Stomach smooth muscle (tissue), 2 donors: Measurements from ENCODE around the gene BCKDHA.

Source experiments
- H3K27ac ChIP-seq: one replicate; pipeline ENCODE4 v1.7.0; 2013; ENCODE audit warnings: mild to moderate bottlenecking, low read length, inconsistent platforms
- H3K27me3 ChIP-seq, 2 donors: one replicate each; pipeline ENCODE4 v1.7.0; 2013; ENCODE audit warnings: low read length in 2 of 2; ENCODE audit not compliant: insufficient read depth in 2 of 2, control insufficient read depth in 1 of 2
- H3K36me3 ChIP-seq, 2 donors: one replicate each; pipeline ENCODE4 v1.7.0; 2013; ENCODE audit warnings: low read length in 2 of 2; ENCODE audit not compliant: control insufficient read depth in 2 of 2, insufficient read depth in 2 of 2
- H3K4me1 ChIP-seq: one replicate; pipeline ENCODE4 v1.7.0; 2013; ENCODE audit warnings: low read length; ENCODE audit not compliant: control insufficient read depth, insufficient read depth
- H3K4me3 ChIP-seq, 2 donors: one replicate each; pipeline ENCODE4 v1.7.0; 2013; ENCODE audit warnings: low read length in 2 of 2
- H3K9ac ChIP-seq, 2 donors: one replicate each; pipeline ENCODE4 v1.7.0; 2013; ENCODE audit warnings: low read length in 2 of 2, mild to moderate bottlenecking in 1 of 2
- H3K9me3 ChIP-seq, 2 donors: one replicate each; pipeline ENCODE4 v1.7.0; 2013; ENCODE audit warnings: low read length in 2 of 2; ENCODE audit not compliant: control insufficient read depth in 2 of 2
- donor health status: healthy.
- donor health status: Pancreatic carcinoma.

BCKDHA gene

DNA sequence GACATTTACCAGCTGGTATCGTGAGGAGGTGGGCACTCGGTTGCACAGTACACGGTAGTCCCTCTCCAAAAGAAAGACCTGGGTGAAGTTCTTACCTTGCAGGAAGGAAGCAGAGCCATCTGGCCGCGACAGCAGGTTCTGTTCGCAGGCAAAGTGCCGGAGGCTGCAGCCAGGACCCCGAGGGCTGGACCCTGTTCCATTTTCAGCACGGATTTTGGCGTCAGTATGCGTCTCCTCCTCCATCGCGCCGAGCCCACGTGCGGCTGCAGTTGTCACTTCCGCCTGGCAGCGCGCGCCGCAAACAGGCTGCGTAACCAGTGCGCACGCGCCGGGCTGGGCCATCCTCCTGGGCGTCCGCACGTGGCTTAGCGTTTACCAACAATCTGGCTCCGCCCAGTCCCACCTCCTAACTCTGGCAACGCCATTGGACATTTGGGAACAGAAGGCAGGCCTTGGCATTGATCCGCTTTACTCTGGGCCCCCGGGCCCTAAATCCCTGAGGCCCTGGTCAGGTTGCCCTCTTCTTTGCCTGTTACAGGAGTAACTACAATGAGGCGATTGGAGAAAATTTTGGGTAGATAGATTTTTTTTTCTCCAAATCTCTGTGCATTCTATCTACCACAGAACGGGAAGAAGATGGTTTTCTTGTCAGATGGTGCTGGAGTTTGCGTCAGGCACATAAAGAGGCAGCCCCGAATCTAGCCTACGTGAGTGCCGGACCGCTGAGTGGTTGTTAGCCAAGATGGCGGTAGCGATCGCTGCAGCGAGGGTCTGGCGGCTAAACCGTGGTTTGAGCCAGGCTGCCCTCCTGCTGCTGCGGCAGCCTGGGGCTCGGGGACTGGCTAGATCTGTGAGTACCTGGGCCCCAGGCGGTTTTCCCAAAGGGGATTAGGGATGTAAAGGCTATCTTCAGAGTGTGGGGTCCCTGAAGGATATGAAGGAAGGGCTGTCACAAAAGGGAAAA is at the start of gene BCKDHA, which contains the start of gene EXOSC5:
TSS of gene BCKDHA (plus strand) at position 733 of the 964 bp plus-strand sequence. CDS start at position 743, 10 bp downstream.
TSS of gene EXOSC5 (minus strand) at position 274 of the 964 bp plus-strand sequence. CDS start at position 243, 31 bp downstream.
- peaks cover 19% of the 10 kb centered on the region for H3K4me1 ChIP-seq
- peak within 1 kb of the TSS; percentile 88 to 100 for H3K4me3 ChIP-seq
- no peaks in the 10 kb centered on the region for H3K9me3 ChIP-seq

DNA sequence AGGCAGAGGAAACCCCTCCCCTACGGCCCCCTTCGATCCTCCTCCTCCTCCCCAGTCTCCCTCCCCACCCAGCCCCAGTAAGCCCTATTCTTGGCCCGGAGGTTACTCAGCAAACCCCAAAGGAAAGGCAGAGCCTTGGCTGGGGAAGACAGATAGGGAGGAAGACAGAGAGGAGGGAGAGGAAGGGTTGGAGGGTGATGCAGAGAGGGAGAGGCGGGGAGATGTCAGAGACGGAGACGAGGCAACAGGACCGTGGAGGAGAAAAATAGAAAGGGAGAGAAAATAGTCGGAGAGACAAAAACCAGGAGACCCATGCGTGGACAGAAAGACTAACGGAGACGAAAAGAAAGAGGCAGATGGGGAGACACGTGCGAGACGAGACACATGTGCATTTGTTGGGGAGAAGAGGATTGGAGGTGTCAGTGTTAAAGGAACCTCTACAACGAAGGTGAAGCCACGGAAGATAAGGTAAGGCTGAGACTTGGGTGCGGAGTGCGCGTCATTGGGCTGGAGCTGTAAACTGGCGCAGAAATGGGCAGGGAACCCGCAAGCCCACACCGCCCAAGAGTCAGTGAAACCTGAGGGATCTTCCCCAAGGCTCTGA is 46.8 kb upstream of the BCKDHA start:
- peak overlapping the region; percentile 60 to 68 for H3K9ac ChIP-seq
- no peak overlapping the region for H3K27ac ChIP-seq
- H3K9me3 ChIP-seq = no peaks in the 10 kb centered on the region
- peaks cover 29% of the 10 kb centered on the region for H3K4me1 ChIP-seq
- peaks cover 4 to 8% of the 10 kb centered on the region in 2 donors for H3K36me3 ChIP-seq
- H3K4me3 ChIP-seq = peak overlapping the region; percentile 81 to 84
- no peaks in the 10 kb centered on the region for H3K27me3 ChIP-seq

More for the DNA sequence above, at the start of gene BCKDHA, which contains the start of gene EXOSC5:
- no peaks in the 10 kb centered on the region for H3K27me3 ChIP-seq
- H3K36me3 ChIP-seq = peaks cover 0 to 4% of the 10 kb centered on the region in 2 donors
- H3K9ac ChIP-seq = peak within 1 kb of the TSS; percentile 88 to 95
- peak within 1 kb of the TSS; percentile 92 for H3K27ac ChIP-seq

DNA sequence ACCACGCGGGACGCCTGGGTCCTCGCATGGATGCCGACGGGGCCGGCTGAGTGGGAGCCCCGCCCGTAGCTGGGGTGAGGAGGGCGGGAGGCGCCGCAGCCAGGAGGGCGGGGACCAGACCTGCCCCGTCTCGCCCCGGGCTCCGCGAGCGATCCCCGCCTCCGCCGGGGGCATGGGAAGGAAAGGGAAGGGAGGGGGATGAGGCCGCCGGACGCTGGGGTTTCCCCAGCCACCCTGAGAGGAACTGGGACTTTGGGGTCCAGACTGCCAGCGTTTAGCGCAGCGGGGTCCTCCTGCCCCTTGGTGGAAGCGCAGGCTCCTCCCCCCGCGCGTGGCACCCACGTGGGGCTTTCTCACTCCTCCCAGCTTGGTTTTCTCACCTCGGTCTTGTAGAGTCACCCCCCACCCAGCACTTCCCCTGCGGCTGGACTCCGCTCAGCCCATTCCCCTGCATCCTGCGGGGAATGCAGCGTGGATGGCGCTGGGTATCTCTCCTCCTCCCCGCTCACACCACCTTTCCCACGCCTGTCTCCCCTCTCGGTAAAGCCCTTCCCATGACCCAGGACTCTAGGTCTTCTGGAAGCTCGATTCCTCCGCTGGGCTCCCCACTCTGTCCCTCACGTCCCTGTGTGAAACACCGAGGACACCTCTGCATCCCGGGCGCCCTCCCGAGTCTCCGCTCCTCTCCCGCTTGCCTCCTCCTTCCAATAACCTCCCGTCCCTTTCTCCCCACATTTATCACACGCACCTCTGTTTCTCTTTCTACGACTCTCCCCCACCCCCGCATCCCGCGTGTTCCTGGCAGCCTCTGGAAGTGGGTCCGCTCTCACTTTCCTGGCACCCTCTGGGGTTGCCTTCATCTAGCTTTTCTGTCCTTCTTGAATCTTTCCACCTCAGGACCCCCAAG is 46.0 kb upstream of the BCKDHA start:
- Histone ChIP-seq H3K27ac (no peak overlapping the region), H3K36me3 (peaks cover 4 to 6% of the 10 kb centered on the region in 2 donors), H3K9me3 (no peaks in the 10 kb centered on the region), H3K4me1 (peaks cover 29% of the 10 kb centered on the region), H3K4me3 (peak overlapping the region; percentile 81 to 84), H3K9ac (peak overlapping the region; percentile 60 to 68), H3K27me3 (no peaks in the 10 kb centered on the region)

DNA sequence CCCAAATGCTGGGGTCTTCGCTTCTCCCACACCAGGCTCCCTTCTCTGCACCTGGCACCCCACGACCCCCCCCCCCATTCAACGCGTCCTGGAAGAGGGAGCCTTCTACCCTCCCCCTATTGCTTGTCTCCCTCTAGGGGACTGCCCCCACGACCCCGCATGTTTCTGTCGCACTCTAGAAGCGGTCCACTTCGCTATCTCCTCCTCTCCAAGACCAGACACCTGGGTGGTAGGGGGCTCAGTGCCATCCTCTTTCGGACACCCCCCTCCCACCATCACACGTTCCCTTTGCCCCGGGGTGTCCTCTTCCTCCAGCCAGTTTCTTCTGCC is 45.4 kb upstream of the BCKDHA start:
- Histone ChIP-seq H3K27me3 (no peaks in the 10 kb centered on the region), H3K4me1 (peaks cover 29% of the 10 kb centered on the region), H3K9ac (peak overlapping the region; percentile 5 to 55), H3K36me3 (peaks cover 3 to 4% of the 10 kb centered on the region in 2 donors), H3K27ac (no peak overlapping the region), H3K9me3 (no peaks in the 10 kb centered on the region), H3K4me3 (peak overlapping the region; percentile 81 to 84)

DNA sequence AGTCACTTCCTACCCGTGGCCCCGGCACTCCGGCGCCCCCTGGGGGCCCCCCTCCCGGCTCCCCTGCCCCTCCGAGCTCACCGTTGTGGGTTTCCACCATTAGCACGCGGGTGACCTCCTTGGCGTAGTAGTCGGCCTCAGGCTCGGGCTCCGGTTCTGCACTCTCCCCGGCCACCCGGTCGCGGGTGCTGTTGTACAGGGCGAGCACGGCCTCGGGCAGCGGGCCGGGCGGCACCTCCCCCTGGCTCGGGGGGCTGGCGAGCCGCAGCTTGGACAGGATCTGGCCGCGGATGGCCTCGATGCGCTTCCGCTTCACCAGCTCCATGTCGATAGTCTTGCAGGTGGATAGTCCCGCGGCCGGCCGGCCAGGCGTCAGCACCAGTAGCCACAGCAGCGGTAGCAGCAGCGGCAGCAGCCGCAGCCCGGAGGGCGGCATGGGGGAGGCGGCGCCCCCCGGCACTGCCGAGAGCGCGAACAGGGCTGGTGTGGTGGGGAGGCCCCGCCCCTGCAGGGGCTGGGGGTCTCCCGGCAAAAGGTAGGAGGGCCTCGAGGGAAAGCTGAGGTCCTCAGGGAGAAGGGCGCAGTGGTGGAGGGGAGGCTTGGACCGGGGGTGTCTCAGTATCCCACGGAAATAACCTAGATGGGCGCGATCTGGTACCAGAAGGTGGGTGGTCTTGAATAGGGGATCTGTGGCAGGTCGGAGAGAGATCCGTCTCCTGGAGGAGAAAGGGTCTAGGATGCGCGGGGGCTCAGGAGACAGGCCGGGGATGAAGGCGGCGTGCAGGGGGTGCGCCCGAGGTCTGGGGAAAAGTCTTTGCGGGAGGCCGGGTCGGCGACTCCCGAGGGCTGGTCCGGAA is 44.8 kb upstream of the BCKDHA start:
- Histone ChIP-seq H3K4me1 (peaks cover 29% of the 10 kb centered on the region), H3K36me3 (peaks cover 3 to 4% of the 10 kb centered on the region in 2 donors), H3K9ac (peak overlapping the region; percentile 5 to 55), H3K9me3 (no peaks in the 10 kb centered on the region), H3K4me3 (peak overlapping the region; percentile 81 to 84), H3K27ac (peak overlapping the region; percentile 46), H3K27me3 (no peaks in the 10 kb centered on the region)

GRCh38 chr19:41353466-41354342 is 43.9 kb upstream of the BCKDHA start, which contains the start of gene TGFB1:
TSS of gene TGFB1 (minus strand) at chr19:41353922. CDS start at chr19:41353044, 878 bp downstream.
- Histone ChIP-seq H3K4me1 (peaks cover 29% of the 10 kb centered on the region), H3K4me3 (peak within 1 kb of the TSS; percentile 81 to 84), H3K36me3 (no peaks in the 10 kb centered on the region), H3K27me3 (no peaks in the 10 kb centered on the region), H3K9ac (peak within 1 kb of the TSS; percentile 48 to 68), H3K27ac (peak within 1 kb of the TSS; percentile 55), H3K9me3 (no peaks in the 10 kb centered on the region)

- Histone ChIP-seq H3K4me1 (peaks cover 29% of the 10 kb centered on the region), H3K27me3 (no peaks in the 10 kb centered on the region), H3K9ac (peak overlapping the region; percentile 48 to 68), H3K27ac (peak overlapping the region; percentile 55), H3K9me3 (no peaks in the 10 kb centered on the region), H3K4me3 (peak overlapping the region; percentile 45 to 84), H3K36me3 (no peaks in the 10 kb centered on the region)
Observed at GRCh38 chr19:41354343-41354953, 43.2 kb upstream of the BCKDHA start.

DNA sequence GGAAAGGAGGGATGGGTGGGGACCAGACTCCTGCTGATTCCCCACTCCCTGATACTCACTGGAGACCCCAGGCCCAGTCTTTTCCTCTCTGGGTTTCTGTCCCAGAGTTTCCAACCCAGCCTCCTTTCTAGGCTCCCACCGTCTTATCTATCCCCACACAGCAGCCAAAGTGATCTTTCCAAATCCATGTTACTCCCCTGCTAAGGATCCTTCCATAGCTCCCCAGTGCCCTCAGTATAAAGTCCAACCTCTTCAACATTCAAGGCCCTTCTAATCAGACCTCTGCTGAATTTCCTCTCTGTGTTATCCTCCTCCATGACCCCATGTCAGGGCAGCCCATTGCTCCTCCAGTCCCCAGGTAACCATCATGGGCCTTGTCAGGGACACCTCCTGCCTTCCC is 42.6 kb upstream of the BCKDHA start:
- H3K27ac ChIP-seq = peak overlapping the region; percentile 11
- no peaks in the 10 kb centered on the region for H3K36me3 ChIP-seq
- peaks cover 29% of the 10 kb centered on the region for H3K4me1 ChIP-seq
- no peak overlapping the region for H3K4me3 ChIP-seq
- no peaks in the 10 kb centered on the region for H3K27me3 ChIP-seq
- no peak overlapping the region for H3K9ac ChIP-seq
- H3K9me3 ChIP-seq = no peaks in the 10 kb centered on the region

- no peaks in the 10 kb centered on the region for H3K36me3 ChIP-seq
- peaks cover 27% of the 10 kb centered on the region for H3K4me1 ChIP-seq
- H3K9ac ChIP-seq = no peak overlapping the region
- no peak overlapping the region for H3K27ac ChIP-seq
- H3K4me3 ChIP-seq = no peak overlapping the region
- H3K9me3 ChIP-seq = no peaks in the 10 kb centered on the region
- H3K27me3 ChIP-seq = no peaks in the 10 kb centered on the region
Observed at GRCh38 chr19:41355802-41356201, 41.8 kb upstream of the BCKDHA start.
